Erythroblast (primary cell): ENCODE data around the gene CFC1.
"Not testable (repeated sequence)": the region's sequence is repeated elsewhere in the genome, so short reads cannot be mapped to it uniquely, and the experiment has no call there.

ENCODE experiments used
- GATA1 ChIP-seq: IDR thresholded peaks from 2 replicates; pipeline ENCODE4 v1.6.1; 2011; ENCODE audit warnings: low read depth, mild to moderate bottlenecking, control low read depth, low read length, moderate library complexity
- POLR2A ChIP-seq: IDR thresholded peaks from 2 replicates; pipeline ENCODE4 v1.6.1; 2011; ENCODE audit warnings: mild to moderate bottlenecking, low read length

GRCh38 chr2:130628784-130629475 is 29.6 kb upstream of the CFC1 start:
- TF ChIP-seq POLR2A, GATA1: not testable (repeated sequence)
